Measurements from ENCODE around the gene PKLR. TPM values are rescaled to one million over a fixed set of nuclear protein-coding genes. Genes with fewer than 3 reads are reported as not detected.

PKLR gene
- total and polyA plus RNA-seq, 2 of the 4 experiments (the other 2 are of a cell fraction), result 0.03 TPM; not detected in 1

DNA sequence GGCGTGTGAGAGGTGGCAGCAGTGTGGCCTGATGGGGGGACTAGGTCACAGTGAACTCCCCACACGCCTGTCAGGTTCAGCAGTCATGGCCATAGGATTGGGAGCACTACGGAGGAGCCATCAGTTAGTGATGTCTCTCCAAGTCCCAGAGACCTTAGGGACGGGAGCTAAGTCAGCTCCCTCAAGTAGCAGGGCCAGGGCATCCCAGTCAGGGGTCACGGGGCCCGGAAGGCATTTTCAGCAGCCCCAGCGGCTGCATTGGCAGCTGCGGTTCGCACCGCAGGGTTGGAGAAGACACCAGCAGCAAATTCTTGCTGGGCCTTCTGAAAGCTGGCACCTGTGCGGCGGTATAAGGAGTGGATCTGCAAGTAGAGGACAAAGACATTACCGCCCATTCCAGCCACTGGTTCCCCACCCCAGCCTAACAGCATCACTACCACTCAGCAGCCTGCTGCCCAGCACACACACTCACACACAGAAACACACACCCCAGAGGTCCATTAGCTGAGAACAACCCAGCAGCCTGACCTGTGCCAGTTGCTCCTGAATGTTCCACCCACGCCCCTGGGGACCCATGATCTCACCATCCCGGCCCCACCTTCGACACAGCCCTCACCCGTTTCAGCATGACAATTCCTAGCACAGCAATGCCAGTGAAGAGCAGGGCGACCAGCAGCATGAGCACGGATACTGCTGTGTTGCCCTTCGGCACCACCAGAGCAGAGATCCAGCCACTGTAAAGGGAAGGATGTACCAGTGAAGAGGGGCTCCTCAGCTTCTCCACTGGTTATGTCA is 45.0 kb downstream of the PKLR start (continued):
- TF ChIP-seq MAZ (IDR thresholded peaks at IDR 0.05; ENCODE audit: borderline replicate concordance, low read depth, low read length) (no peak), POLR2A (IDR thresholded peaks at IDR 0.05; ENCODE audit: low read depth, low read length) (no peak)

DNA sequence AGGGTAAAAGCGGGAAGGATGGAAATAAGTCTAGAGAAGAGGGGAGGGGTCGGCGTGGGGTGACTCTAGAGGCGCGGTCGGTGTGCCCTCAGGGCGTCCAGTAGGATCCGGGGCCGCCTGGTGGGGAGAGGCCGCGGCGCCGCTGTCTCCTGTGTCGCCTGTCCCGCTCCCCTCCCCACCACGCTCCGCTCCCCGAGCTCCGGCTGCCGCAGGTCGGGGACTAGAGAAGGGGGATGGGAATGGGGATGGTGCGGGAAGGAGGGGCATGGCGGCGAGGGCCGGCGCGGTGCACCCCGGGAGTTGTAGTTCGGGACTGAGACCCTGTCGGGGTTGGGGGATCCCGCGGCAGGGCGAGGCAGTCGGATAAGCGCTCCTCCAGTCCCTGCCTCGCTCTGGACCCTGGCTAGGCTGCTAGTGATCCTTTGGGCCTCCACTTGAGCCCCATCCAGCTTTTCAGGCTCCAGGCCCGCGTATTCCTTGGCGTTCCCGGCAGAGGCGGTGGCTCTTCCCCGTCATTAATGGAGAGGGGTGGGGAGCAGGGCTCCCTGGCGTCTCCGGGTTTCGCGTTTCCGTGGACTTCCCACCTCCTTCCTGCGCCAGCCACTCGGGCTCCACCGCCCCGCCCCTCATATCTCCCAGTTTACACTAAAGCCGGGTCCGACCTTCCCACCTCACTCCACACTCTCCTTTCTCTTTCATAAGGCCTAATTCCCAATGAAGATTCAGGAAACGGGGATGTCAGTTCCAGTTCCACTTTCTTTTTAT is 45.8 kb downstream of the PKLR start, which contains the start of gene ENTREP3:
TSS of gene ENTREP3 (minus strand) at position 241 of the 765 bp plus-strand sequence. CDS start 606 bp downstream, outside the sequence.
- Histone ChIP-seq H3K27ac (ENCODE audit: insufficient read depth, low read length) (peak within 1 kb of the TSS; percentile 86), H3K27me3 (ENCODE audit: control insufficient read depth, insufficient read depth, low read length) (no peaks in the 10 kb centered on the region), H4K8ac (ENCODE audit: low read depth in 2 of 2, low read length in 2 of 2) (peak within 1 kb of the TSS; percentile 17 to 99; a peak in 3 of 4 replicates), H2BK120ac (ENCODE audit: low read depth, low read length) (peak within 1 kb of the TSS; percentile 96), H4K5ac (ENCODE audit: low read depth, low read length) (peak within 1 kb of the TSS; percentile 94), H2BK15ac (ENCODE audit: low read depth, low read length) (no peak within 1 kb of the TSS; the same call in 2 of the 3 replicates), H2BK20ac (ENCODE audit: low read depth, low read length) (peak within 1 kb of the TSS; percentile 75; the same call in 1 of the 2 replicates), H3K36me3 (ENCODE audit: control insufficient read depth, insufficient read depth, low read length) (peaks cover 15% of the 10 kb centered on the region), H3K14ac (replicated peaks; ENCODE audit: low read depth, low read length) (peak within 1 kb of the TSS; percentile 94), H2AK5ac (ENCODE audit: low read depth, low read length) (peak within 1 kb of the TSS; percentile 97), H3K79me1 (ENCODE audit: low read depth in 1 of 2, low read length in 2 of 2) (peaks cover 16 to 46% of the 10 kb centered on the region in 2 experiments), H3K9me1 (ENCODE audit: insufficient read depth, low read length) (peaks cover 4% of the 10 kb centered on the region), H2AFZ (replicated peaks; ENCODE audit: low read length, poor library complexity) (peak within 1 kb of the TSS; percentile 98), H3K18ac (ENCODE audit: low read depth, low read length) (peak within 1 kb of the TSS; percentile 66), H3K56ac (ENCODE audit: extremely low read depth, insufficient read depth, low read length) (peak within 1 kb of the TSS; percentile 55; the same call in 1 of the 2 replicates), H3K9ac (ENCODE audit: low read depth, low read length) (peak within 1 kb of the TSS; percentile 73), H4K20me1 (ENCODE audit: insufficient read depth, low read length) (no peaks in the 10 kb centered on the region), H3K23ac (ENCODE audit: low read depth, low read length) (peak within 1 kb of the TSS; percentile 99), H3K4ac (ENCODE audit: low read depth, low read length) (peak within 1 kb of the TSS; percentile 99), H4K91ac (ENCODE audit: insufficient read depth, low read depth, low read length) (peak within 1 kb of the TSS; percentile 93), H3K4me3 (ENCODE audit: insufficient read depth, low read depth, low read length) (peak within 1 kb of the TSS; percentile 71), H2AK9ac (replicated peaks; ENCODE audit: low read depth, low read length, poor library complexity) (peak within 1 kb of the TSS; percentile 99), H3K9me3 (ENCODE audit: control insufficient read depth, insufficient read depth, low read length) (no peaks in the 10 kb centered on the region), H2BK5ac (ENCODE audit: low read depth, low read length, poor library complexity, severe bottlenecking) (peak within 1 kb of the TSS; percentile 88), H3K4me2 (ENCODE audit: low read depth, low read length) (peak within 1 kb of the TSS; percentile 100), H3K4me1 (ENCODE audit: control insufficient read depth, insufficient read depth, low read length) (peaks cover 17% of the 10 kb centered on the region)
- peak; percentile 78 for DNase-seq
- TF ChIP-seq POLR2A (IDR thresholded peaks at IDR 0.05; ENCODE audit: low read depth, low read length) (0 out of 2 replicates have a peak, but pooled peaks have one; percentile 33), MAZ (IDR thresholded peaks at IDR 0.05; ENCODE audit: borderline replicate concordance, low read depth, low read length) (peak; percentile 86; the same call in 1 of the 2 replicates), RFX5 (IDR thresholded peaks at IDR 0.05; ENCODE audit: low read depth, low read length) (no peak), BHLHE40 (IDR thresholded peaks at IDR 0.05; ENCODE audit: low read depth, low read length) (no peak)
- no TSS peak for BruUV-seq (replicated peaks)
- dilution Hi-C loops (cut with HindIII; ENCODE audit: low sequenced_read_pairs, unreplicated experiment), result no loop called here
- in situ Hi-C loops (cut with MboI; ENCODE audit: low sequenced_read_pairs), result no loop called here
- POLR2A ChIA-PET (ENCODE audit: unreplicated experiment), result interaction anchor here (0.6 kb wide), 1 partner anchor 11 kb away, joined by 6 read pairs; no protein-coding TSS in a partner anchor
- 2% methylated on average over 15 of the region's 54 CpGs; no CpG with 5 or more reads in 1 of the 2 experiments for WGBS, 2 experiments (ENCODE audit: extremely low coverage in 2 of 2, insufficient read length in 1 of 2)
- CTCF ChIA-PET, result interaction anchor here (0.6 kb wide), 1 partner anchor 725 kb away, joined by 3 read pairs; no protein-coding TSS in a partner anchor
- peak; percentile 86 for ATAC-seq (ENCODE audit: low read depth)
- intact Hi-C loops (cut with micrococcal nuclease), result no loop called here
